OCI-LY1 (cell line): ENCODE data around the gene CDY2A.
"Not testable (repeated sequence)": the region's sequence is repeated elsewhere in the genome, so short reads cannot be mapped to it uniquely, and the experiment has no call there.

Experiments used
- H2AFZ ChIP-seq: fragments of 200-600 bp; sonication (generic), shearing (Covaris generic); 2 replicates; pipeline ENCODE4 v1.6.0; 2014; ENCODE audit warnings: antibody characterized with exemption, mild to moderate bottlenecking, low read length
- H3F3A ChIP-seq: fragments of 200-600 bp; sonication (generic), shearing (Covaris generic); 2 replicates; pipeline ENCODE4 v1.6.0; 2014; ENCODE audit warnings: mild to moderate bottlenecking, antibody characterized with exemption, low read length, moderate library complexity; ENCODE audit not compliant: insufficient read depth
- H3K27ac ChIP-seq: fragments of 200-600 bp; sonication (generic); 2 replicates; pipeline ENCODE4 v1.5.1; 2014; ENCODE audit warnings: low read length, mixed run types, mild to moderate bottlenecking, low read depth; ENCODE audit not compliant: poor library complexity, severe bottlenecking
- H3K27me3 ChIP-seq: fragments of 200-600 bp; sonication (generic); 2 replicates; pipeline ENCODE4 v1.6.0; 2014; ENCODE audit warnings: antibody characterized with exemption, mild to moderate bottlenecking, low read length, moderate library complexity; ENCODE audit not compliant: insufficient read depth
- H3K36me3 ChIP-seq: fragments of 200-600 bp; sonication (generic); 2 replicates; pipeline ENCODE4 v1.6.1; 2014; ENCODE audit warnings: mild to moderate bottlenecking, antibody characterized with exemption, low read length, moderate library complexity, mixed read lengths; ENCODE audit not compliant: insufficient read depth
- H3K4me1 ChIP-seq: fragments of 200-600 bp; sonication (generic); 2 replicates; pipeline ENCODE4 v1.5.1; 2014; ENCODE audit warnings: mild to moderate bottlenecking, low read length, moderate library complexity; ENCODE audit not compliant: insufficient read depth, severe bottlenecking
- H3K4me2 ChIP-seq: fragments of 200-600 bp; sonication (generic), shearing (Covaris generic); 2 replicates; pipeline ENCODE4 v1.6.1; 2014; ENCODE audit warnings: low read length
- H3K4me3 ChIP-seq: fragments of 200-600 bp; sonication (generic); 2 replicates; pipeline ENCODE4 v1.5.1; 2014; ENCODE audit warnings: low read length, low read depth, mild to moderate bottlenecking, mixed read lengths; ENCODE audit not compliant: poor library complexity, severe bottlenecking
- H3K79me2 ChIP-seq: fragments of 200-600 bp; shearing (Covaris generic); 2 replicates; pipeline ENCODE4 v1.6.1; 2016; ENCODE audit warnings: mixed run types, low read length, mixed read lengths; ENCODE audit not compliant: insufficient read depth
- H3K9ac ChIP-seq: fragments of 200-600 bp; sonication (generic), shearing (Covaris generic); 2 replicates; pipeline ENCODE4 v1.6.1; 2014; ENCODE audit warnings: mild to moderate bottlenecking, low read length, mixed read lengths
- H3K9me2 ChIP-seq: fragments of 200-600 bp; sonication (generic), shearing (Covaris generic); 2 replicates; pipeline ENCODE4 v1.6.1; 2014; ENCODE audit warnings: low read depth, mild to moderate bottlenecking, low read length, mixed read lengths
- H3K9me3 ChIP-seq: fragments of 200-600 bp; shearing (Covaris generic); 2 replicates; pipeline ENCODE4 v1.6.1; 2014; ENCODE audit warnings: low read length, mixed read lengths
- H4K20me1 ChIP-seq: fragments of 200-600 bp; sonication (generic), shearing (Covaris generic); 2 replicates; pipeline ENCODE4 v1.6.0; 2016; ENCODE audit warnings: mild to moderate bottlenecking, low read length; ENCODE audit not compliant: insufficient read depth

Gene CDY2A

DNA sequence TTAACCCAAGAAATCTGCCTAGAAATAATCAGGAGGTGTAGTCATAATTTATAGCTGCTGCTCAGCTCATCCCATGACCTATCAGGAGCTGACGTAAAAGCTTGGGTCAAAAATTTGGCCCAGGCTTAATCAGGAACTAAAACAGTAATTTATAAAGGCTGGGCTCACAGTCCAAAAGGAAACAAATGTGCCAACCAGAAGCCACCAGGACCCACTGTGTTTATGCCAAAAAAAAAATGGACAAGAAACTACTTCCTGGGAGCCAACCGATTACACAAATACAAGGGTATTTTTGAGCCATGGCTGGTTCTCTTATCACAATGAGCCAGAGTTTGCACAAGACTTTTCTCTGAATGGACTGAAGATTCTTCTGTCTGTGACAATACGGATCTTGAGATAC is 19.4 kb downstream of the CDY2A start:
- H3K27ac ChIP-seq, H3K9me2 ChIP-seq, H3K27me3 ChIP-seq, H3K4me3 ChIP-seq, H3F3A ChIP-seq, H3K9me3 ChIP-seq, H3K79me2 ChIP-seq, H4K20me1 ChIP-seq, H3K4me1 ChIP-seq, H3K36me3 ChIP-seq, H3K9ac ChIP-seq, H2AFZ ChIP-seq, H3K4me2 ChIP-seq: not testable (repeated sequence)

DNA sequence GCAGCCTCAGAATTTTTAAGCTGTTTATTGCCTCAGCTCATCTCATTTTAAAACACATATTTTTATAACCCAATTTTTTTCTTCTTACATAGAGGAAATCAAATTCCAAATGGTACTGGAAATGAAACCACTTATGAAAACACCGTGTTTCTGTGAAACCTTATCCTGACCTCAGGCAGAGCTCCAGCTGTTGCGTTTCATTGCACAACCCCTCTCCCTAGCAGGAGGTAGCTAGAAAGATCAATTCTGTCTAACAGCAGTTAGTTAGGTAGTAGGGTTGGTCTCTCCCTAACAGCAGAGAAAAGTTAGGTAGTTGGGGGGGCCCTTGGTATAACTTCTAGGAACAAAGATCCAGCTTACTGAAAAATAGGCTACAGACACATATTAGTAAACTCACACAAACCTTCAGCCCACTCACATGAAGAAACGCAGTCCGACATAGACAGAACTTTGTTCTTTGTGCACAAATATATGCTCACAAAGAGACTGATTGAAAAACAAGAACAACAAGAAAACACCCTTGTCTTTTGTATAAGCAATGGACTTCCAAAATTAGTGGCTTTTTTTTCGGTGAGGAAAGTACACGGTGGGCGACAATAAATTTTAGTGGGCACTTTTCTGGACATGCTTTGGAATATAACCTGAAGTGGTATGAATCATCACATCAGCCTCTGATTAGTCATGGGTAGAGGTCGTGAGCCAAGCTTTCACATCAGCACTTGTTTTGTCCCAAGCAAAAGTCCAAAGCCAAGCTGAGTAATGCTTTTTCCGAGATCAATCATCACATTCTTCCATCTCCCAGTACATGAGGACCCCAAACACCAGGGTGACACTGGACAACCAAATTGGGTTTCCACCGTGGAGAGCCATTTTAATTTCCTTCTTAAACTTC is 22.8 kb downstream of the CDY2A start:
- H3F3A ChIP-seq, H3K27me3 ChIP-seq, H3K9me3 ChIP-seq, H2AFZ ChIP-seq, H4K20me1 ChIP-seq, H3K4me3 ChIP-seq, H3K4me2 ChIP-seq, H3K27ac ChIP-seq, H3K4me1 ChIP-seq, H3K79me2 ChIP-seq, H3K9ac ChIP-seq, H3K36me3 ChIP-seq, H3K9me2 ChIP-seq: not testable (repeated sequence)

GRCh38 chrY:18049061-18049460 is 23.5 kb downstream of the CDY2A start:
- H2AFZ ChIP-seq, H3K4me2 ChIP-seq, H3K9ac ChIP-seq, H4K20me1 ChIP-seq, H3K27me3 ChIP-seq, H3K4me1 ChIP-seq, H3K9me2 ChIP-seq, H3F3A ChIP-seq, H3K4me3 ChIP-seq, H3K27ac ChIP-seq, H3K9me3 ChIP-seq, H3K36me3 ChIP-seq, H3K79me2 ChIP-seq: not testable (repeated sequence)

GRCh38 chrY:18056473-18056872 is 30.9 kb downstream of the CDY2A start:
- not testable (repeated sequence) for H3K9ac ChIP-seq, H2AFZ ChIP-seq, H3K4me1 ChIP-seq, H3K4me3 ChIP-seq, H3K27me3 ChIP-seq, H3K79me2 ChIP-seq, H3F3A ChIP-seq, H3K36me3 ChIP-seq, H3K9me2 ChIP-seq, H4K20me1 ChIP-seq, H3K27ac ChIP-seq, H3K9me3 ChIP-seq, H3K4me2 ChIP-seq

GRCh38 chrY:18073464-18073863 is 47.9 kb downstream of the CDY2A start:
- not testable (repeated sequence) for H2AFZ ChIP-seq, H3K4me2 ChIP-seq, H4K20me1 ChIP-seq, H3K4me1 ChIP-seq, H3K27ac ChIP-seq, H3K79me2 ChIP-seq, H3K9ac ChIP-seq, H3K36me3 ChIP-seq, H3K27me3 ChIP-seq, H3K9me3 ChIP-seq, H3K9me2 ChIP-seq, H3K4me3 ChIP-seq, H3F3A ChIP-seq
